ENCODE results near the gene RELL1. TPM values are rescaled to one million over a fixed set of nuclear protein-coding genes. Genes with fewer than 3 reads are reported as not detected.
"Not testable (repeated sequence)": the region's sequence is repeated elsewhere in the genome, so short reads cannot be mapped to it uniquely, and the experiment has no call there.

The RELL1 gene
- polyA plus RNA-seq, 3 donors = 8.5 to 10.0 (median 9.8) TPM

DNA sequence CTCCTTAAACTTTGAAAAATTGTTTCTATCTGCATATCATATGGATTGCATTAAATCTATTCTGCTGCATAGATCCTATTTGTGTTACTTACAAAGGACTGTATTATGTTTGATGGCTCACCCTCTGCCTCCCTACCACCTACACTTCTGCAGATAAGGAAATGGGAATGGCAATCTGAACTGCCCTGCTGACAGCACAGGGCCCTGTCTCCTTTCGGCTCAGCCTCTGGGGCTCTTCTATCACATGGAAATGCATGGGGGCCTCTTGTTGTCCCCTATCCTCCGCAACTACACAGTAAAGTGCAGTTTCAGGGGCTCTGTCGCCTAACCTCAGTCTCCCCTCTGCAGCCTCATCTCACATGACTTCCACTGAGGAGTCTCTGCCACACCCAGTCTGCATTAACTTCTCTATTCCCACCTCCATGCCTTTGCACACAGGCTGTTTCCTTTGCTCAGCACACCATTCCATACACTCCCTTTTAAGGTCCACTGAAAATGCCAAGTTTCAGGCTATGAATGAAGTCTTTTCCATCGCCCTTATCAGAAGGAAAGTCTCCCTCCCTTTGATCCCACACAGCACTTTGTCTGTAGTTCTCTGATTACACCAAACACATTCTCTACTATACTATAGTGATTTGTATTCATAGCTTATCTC lies 12.5 kb downstream of the RELL1 start:
- DNase-seq (ENCODE audit: extremely low read depth in 1 of 11, low read depth in 9 of 11, low spot score in 4 of 11) = no peak

DNA sequence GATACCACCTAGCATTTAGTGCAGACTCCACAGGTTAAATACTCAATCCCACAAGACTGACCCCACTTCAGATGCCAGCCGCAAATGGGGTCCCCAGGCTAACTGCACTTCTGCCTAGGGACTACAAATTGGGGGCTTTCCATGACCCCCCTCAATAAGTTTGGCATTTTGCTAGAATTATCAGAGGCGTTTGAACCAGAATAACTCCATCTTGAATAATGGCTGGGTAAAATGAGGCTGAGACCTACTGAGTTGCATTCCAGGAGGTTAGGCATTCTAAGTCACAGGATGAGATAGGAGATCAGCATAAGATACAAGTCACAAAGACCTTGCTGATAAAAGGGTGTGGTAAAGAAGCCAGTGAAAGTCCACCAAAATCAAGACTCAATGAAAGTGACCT lies 15.1 kb downstream of the RELL1 start:
- DNase-seq (ENCODE audit: extremely low read depth in 1 of 11, low read depth in 9 of 11, low spot score in 4 of 11) = no peak

DNA sequence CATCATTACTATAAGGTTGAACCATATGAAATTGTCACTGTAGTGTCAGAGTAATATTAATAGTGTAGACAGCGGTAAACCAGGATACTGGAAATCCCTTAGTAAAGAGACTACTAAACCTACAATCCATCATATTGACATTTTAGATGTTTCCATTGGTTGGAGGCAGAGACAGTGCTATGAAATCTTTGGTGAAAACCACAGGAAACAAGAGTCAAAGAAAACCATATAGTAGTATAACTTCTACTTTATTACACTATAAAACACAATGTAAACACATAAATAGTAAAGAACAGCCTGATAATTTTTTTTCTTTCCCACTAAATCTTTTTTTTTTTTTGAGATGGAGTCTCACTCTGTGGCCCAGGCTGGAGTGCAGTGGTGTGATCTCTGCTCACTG lies 15.9 kb downstream of the RELL1 start:
- DNase-seq (ENCODE audit: extremely low read depth in 1 of 11, low read depth in 9 of 11, low spot score in 4 of 11) = no peak

DNA sequence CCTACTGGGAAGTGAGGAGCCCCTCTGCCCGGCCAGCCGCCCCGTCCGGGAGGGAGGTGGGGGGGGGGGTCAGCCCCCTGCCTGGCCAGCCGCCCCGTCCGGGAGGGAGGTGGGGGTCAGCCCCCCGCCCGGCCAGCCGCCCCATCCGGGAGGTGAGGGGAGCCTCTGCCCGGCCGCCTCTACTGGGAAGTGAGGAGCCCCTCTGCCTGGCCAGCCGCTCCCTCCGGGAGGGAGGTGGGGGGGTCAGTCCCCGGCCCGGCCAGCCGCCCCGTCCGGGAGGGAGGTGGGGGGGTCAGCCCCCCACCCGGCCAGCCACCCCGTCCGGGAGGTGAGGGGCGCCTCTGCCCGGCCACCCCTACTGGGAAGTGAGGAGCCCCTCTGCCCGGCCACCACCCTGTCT lies 17.1 kb downstream of the RELL1 start:
- not testable (repeated sequence) for DNase-seq (ENCODE audit: extremely low read depth in 1 of 11, low read depth in 9 of 11, low spot score in 4 of 11)

DNA sequence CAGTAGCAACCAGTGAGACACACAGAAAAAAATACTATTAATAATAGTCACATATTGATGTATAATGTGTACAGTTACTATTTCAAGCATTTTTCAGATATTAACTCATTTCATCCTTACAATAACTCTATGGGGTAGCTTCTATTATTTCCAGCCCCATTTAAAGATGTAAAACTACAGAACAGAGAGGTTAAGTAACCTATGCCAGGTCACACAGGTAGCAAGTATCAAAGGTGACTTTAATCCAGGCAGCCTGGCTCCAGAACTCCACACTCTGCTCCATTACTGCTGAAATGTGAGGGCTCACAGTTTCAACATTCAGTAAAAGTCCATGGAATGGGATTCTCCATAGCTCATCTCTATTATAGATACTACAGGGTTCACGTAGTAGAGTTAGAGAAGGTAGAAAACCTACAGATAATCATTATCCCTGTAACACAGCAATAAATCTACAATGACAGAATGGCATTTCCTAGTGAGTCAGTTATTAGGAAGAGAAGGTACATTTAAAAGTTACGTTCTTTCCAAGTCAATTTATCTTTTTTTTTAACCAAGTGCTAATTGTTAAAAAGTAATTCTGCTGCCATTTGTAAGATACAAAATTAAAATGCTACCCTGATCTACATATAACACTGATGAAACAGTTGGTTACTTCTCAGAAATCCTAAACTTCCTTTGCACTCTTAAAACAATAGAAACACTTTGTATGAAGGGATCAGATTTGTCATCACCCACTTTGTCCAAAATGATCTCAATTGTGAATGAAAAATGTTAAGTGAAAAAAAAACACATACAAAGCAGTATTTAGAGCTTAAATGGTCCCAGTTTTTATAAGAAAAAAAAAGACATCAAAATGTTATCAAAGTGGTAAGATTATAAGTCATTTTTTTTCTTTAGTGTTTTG lies 18.7 kb downstream of the RELL1 start:
- DNase-seq (ENCODE audit: extremely low read depth in 1 of 11, low read depth in 9 of 11, low spot score in 4 of 11) = no peak

DNA sequence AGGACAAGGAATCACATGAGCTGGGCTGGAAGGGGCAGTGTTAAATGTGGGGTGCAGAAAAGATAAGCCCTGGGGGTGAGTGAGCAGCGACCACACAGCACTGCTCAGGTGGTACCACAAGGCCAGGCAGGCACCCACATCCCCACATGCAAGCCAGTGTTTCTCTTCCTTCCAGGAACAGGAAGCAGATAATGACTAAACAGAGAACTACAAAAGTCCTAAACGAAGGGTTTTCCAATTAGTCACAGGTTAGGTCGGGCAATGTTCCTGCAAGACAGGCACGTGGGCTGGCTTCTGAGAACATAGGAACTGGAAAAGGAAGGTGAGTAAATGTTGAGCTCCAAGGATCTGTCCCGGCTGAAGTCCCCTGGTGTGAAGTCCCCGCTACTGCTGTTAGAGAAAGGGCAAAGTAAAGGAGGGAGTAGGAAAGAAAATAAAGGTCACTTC lies 19.5 kb downstream of the RELL1 start:
- no peak for DNase-seq (ENCODE audit: extremely low read depth in 1 of 11, low read depth in 9 of 11, low spot score in 4 of 11)

DNA sequence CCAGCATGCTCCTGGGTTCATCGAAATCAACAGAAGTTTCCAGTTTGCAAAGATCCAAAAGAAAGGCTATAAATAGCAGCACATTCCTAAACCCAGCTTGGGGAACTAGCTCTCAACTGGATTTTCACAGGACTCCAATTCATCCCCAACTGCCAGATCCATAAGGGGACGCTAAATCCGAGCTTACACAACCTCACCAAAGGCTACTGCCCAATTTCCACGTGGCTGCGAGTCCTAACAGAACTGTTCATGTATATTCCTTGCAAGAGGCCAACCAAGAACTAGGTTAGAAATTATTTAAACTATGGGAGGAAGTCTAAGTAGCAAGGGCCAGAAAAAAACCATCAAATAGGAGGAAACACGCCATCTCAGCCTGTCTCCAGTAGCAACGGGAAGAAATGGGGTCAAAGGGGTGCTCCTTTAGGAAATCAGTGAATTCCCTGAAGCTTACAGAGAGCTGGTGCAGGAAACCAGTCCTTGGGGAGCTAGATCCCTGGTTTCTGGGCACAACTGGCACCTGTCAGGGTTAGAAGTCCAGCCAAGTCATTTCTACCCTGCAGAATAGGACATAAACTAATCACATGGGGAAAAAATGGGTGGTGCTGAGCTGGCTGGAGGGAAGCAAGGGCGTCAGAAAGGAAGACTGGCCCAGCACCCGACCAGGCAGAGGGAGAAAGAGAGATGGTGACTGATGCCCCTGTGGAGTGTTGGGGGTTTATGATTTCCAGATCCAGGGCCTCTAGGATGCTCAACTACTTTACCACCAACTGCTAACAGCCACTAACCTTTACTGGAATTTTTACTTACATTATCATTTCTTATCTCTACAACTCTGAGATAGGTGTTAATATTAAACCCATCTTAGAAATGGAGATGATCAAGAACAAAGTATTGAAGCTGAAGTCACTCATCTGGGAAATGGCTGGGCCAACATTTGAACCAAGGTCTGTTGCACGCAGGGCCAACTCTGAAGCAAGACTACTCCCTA lies 20.5 kb downstream of the RELL1 start:
- no peak for DNase-seq (ENCODE audit: extremely low read depth in 1 of 11, low read depth in 9 of 11, low spot score in 4 of 11)

DNA sequence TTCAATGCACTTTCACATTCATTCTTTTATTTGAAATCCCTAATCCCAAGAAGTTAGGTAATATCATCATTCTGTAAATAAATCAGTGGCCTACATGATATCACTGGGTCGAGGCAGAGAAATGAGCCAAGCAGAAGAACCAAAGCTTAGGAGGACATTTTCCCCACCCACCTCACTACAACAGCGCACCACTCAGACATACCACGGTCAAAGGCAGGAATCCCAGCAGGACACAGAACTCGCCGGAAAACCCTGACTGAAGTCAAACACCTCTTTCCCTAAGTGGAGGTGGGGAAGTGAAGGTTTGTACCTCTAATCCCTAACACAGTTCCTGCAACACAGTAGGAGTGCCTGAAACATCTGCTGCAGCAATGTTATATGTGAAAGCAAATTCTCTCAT lies 21.5 kb downstream of the RELL1 start:
- DNase-seq (ENCODE audit: extremely low read depth in 1 of 11, low read depth in 9 of 11, low spot score in 4 of 11) = no peak

DNA sequence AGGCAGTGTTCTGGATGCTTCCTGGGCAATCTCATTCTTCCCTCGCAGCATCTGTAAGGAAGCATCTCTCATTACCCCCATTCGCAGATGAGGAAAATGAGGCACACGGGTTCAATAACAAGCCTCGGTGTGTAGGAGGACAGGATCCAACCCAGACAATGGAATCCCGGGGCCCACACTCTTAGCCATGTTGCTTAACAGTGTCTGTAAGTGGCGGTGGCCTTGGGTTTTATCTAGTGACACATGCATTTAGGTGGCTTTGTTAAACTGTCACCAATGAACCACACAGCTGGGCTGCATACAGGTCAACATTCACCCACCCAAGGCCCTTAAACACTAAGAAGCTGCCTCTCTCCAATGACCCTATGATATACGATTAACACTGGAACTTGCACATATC lies 22.6 kb downstream of the RELL1 start:
- no peak for DNase-seq (ENCODE audit: extremely low read depth in 1 of 11, low read depth in 9 of 11, low spot score in 4 of 11)

DNA sequence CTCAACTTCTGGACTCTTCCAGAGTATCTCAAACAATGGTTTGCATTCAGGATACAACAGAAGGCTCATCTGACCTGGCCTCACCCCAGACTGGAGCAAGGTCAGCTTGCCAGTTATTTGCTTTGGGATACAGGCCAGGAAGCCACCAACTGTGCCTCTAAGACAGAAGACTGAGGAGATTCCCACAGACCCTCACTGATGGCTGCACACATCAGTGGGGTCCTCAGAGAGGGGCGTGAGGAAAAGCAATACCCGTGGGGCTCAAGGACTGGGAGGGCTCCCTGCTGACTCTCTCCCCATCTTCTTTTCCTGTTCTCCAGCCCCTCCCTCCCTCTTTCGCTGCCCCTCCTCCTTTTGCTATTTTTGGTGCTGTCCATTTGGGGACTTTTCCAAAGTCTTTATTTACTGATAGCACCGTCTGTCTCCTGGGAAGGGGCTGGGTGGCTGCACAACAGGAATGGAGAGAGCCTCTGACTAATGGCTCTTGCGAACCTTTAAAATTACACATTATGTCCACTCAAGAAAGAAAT lies 23.2 kb downstream of the RELL1 start:
- no peak for DNase-seq (ENCODE audit: extremely low read depth in 1 of 11, low read depth in 9 of 11, low spot score in 4 of 11)

DNA sequence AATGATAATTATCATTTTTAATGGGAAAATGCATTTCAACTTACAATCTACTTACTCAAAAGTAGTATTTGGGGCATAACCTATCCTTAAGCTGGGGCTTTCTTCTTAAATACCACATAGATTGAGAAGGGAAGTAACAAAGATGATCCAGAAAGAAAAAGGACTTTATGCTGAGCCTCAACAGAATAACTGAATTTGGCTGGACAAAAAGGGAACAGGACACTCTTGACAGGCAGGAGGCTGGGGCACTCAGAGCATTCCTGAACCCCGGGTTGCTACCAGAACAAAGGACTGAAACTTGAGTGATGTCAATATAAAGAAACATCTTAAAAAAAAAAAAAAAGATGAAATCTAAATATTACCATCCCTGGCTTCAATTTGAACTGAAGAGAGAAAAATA lies 23.9 kb downstream of the RELL1 start:
- no peak for DNase-seq (ENCODE audit: extremely low read depth in 1 of 11, low read depth in 9 of 11, low spot score in 4 of 11)

DNA sequence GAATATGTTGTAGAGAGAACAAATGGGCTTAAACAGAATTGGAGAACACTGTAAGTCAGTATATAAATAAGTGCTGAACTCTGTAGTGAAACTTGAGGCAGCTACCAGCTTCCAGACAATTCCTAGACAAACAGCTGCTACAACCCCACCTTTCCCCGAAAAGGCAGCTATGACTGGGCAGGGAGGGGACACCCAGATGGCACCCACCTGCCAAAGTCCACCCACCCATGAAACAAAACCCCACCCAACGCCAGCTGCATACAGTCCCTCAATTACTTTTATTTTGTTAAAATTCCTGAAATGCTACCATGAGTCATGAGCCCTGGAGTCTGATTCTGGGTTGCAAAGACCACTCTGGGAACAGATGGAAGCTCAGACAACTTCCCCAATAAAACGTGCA lies 24.4 kb downstream of the RELL1 start:
- no peak for DNase-seq (ENCODE audit: extremely low read depth in 1 of 11, low read depth in 9 of 11, low spot score in 4 of 11)

DNA sequence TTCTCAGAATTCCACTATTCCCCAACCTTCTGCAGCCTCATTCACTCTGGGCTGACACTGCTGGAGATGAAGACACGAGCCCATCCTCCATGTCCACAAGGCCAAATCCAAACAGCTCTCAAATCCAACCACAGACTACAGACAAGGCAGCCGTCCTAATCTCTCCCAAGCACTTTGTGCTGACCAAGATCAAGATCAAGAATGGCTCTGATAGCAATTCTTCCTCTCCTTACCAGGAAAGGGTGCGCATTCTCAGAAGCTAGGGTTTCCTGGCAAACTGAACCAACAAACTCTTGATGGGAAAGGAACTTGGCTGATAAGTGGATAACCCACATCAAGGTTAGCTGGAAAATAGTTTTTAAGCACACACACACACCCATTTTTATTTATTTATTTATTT lies 26.5 kb downstream of the RELL1 start:
- no peak for DNase-seq (ENCODE audit: extremely low read depth in 1 of 11, low read depth in 9 of 11, low spot score in 4 of 11)

DNA sequence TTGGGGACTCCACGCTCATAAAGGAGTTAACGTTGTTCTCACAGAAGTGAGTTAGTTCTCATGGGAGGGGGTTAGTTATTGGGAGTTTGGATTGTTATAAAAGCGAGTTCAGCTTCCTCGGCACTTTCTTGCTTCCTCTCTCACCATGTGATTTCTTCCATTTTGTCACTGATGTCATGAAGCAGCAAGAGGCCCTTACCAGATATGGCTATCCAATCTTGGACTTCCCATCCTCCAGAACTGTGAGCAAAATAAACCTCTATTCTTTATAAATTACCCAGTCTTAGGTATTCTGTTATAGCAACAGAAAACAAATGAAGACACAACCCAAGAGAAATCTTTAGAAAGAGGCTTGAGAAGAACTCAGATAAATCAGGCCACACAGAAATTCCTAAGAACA lies 29.5 kb downstream of the RELL1 start:
- no peak for DNase-seq (ENCODE audit: extremely low read depth in 1 of 11, low read depth in 9 of 11, low spot score in 4 of 11)

DNA sequence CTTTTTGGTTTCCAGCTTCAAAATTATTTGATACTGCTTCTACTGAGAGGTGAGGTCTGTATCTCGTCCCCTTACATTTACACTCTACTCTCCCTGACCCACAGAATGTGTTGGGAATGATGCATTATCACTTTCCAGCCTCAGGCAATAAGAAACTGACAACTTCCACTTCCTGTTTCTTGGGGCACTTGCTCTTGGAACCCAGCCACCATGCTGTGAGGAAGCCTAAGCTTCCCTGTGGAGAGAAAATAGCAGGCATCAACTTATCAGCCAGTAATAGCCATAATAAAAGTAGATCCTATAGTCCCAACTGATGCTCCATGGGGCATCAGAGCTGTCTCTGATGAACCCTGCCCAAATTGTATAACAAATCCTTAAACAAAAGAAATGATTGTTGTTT lies 32.6 kb downstream of the RELL1 start:
- no peak for DNase-seq (ENCODE audit: extremely low read depth in 1 of 11, low read depth in 9 of 11, low spot score in 4 of 11)

DNA sequence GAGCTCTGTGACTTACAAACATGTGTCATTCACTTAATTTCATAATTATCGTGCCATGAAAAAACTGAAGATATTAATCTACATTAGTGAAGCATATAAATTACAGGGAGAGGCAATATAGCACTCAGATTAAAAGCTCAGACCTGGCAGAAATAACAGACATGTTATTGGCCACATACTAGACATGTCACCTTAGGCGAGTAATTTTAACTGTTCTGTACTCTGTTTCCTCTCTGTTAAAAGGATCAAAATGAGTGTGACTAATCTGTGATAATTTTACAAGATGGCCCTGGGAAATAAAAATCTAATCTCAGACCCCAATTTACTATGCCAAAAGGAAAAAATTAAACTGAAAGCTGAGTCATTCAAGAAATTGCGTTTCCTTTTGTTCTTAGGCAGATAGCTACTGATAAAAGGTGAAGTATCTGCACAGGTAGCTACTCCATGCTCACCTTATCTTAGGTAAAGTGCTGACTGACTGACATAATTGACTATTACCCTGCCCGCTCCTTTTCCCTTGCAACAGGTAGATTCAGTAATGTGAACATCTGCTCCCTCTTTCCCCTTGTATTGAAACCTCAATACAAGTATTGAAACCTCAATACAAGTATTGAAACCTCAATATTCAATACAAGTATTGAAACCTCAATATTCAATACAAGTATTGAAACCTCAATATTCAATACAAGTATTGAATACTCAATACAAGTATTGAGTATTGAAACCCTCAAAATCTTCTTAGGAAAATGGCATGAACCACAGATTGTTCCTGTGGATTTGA lies 33.2 kb downstream of the RELL1 start:
- no peak for DNase-seq (ENCODE audit: extremely low read depth in 1 of 11, low read depth in 9 of 11, low spot score in 4 of 11)

DNA sequence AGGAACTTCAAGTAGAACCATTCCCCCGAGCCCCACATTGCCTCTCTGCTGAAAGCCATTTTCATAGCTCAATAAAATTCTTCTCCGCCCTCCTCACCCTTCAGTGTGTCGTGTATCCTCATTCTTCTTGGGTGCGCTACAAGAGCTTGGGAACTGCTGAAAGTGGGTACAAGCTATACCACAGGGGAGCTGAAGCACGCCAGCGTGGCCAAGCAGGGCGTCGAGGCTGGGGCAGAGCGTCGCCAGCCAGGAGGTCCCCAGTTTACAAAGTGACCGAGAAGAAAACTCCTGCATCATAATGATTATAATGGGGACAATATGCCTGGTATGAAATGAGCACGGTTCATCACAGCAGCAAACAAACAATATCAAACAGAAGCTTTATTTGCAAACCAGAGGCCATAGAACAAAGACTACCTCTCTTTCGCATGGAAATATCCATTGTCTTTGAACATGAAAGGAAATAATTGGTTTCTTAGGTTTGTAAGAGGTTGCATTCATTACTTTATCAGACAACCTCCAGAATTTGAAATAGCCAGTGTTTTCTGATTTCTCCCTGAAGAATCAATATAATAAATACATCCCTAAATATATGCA lies 34.3 kb downstream of the RELL1 start:
- no peak for DNase-seq (ENCODE audit: extremely low read depth in 1 of 11, low read depth in 9 of 11, low spot score in 4 of 11)

DNA sequence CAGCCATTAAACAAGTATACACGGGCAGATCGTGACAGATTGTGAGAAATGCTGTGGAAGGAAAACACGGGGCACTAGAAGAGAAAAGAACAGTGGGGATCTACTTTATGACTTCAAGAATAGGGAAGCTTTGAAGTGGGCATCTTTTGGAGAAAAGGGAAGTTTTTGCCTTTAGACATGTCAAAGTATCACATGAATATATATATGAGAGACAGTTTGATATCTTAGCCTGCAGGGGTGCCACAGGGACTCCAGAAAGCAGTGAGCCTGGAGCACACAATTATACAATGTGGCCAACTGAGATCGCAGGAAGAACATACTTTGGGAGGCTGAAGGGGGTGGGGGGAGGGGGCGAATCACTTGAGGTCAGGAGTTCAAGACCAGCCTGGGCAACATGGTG lies 35.7 kb downstream of the RELL1 start:
- DNase-seq (ENCODE audit: extremely low read depth in 1 of 11, low read depth in 9 of 11, low spot score in 4 of 11) = no peak
